SK-N-SH treated with all-trans-retinoic acid at 6 μM for 48 hours (cell line): ENCODE measurements around the gene TMEM181.
"Not testable (repeated sequence)": the region's sequence is repeated elsewhere in the genome, so short reads cannot be mapped to it uniquely, and the experiment has no call there.

ENCODE experiments used
- ATAC-seq: fragments of 200-7000 bp; cut with Tn5 transposase; 3 replicates; pipeline ENCODE4 v1.9.1; 2020; ENCODE audit warnings: mild to moderate bottlenecking, moderate library complexity
- ARNTL ChIP-seq: fragments of 450-650 bp; formaldehyde crosslinking; IDR thresholded peaks from 2 replicates; pipeline ENCODE4 v1.5.0; 2020; ENCODE audit warnings: low read depth, mild to moderate bottlenecking, moderate library complexity, borderline replicate concordance
- BACH2 ChIP-seq: fragments of 250-450 bp; sonication (Bioruptor Pico); IDR thresholded peaks from 2 replicates; pipeline ENCODE4 v1.9.0; 2021; ENCODE audit warnings: mild to moderate bottlenecking, borderline replicate concordance
- CSDC2 ChIP-seq: fragments of 250-450 bp; sonication (Bioruptor Pico); IDR thresholded peaks from 2 replicates; pipeline ENCODE4 v1.5.0; 2020; ENCODE audit warnings: mild to moderate bottlenecking, moderate library complexity
- ESRRG ChIP-seq: fragments of 250-450 bp; sonication (Bioruptor Pico); IDR thresholded peaks from 2 replicates; pipeline ENCODE4 v1.6.1; 2021; ENCODE audit warnings: mild to moderate bottlenecking
- GLIS3 ChIP-seq: fragments of 250-450 bp; sonication (Bioruptor Pico); IDR thresholded peaks from 2 replicates; pipeline ENCODE4 v1.5.0; 2020; ENCODE audit warnings: mild to moderate bottlenecking, moderate library complexity
- ISL1 ChIP-seq: fragments of 250-450 bp; sonication (Bioruptor Pico); IDR thresholded peaks from 2 replicates; pipeline ENCODE4 v2.1.2; 2022; ENCODE audit warnings: mild to moderate bottlenecking, moderate library complexity
- OSR1 ChIP-seq: fragments of 250-450 bp; sonication (Bioruptor Pico); IDR thresholded peaks from 2 replicates; pipeline ENCODE4 v1.8.0; 2022; ENCODE audit warnings: moderate library complexity, mild to moderate bottlenecking, inconsistent platforms
- PPARA ChIP-seq: fragments of 250-450 bp; sonication (Bioruptor Pico); IDR thresholded peaks from 2 replicates; pipeline ENCODE4 v1.5.0; 2020; ENCODE audit warnings: mild to moderate bottlenecking, borderline replicate concordance
- RARB ChIP-seq: fragments of 250-450 bp; sonication (Bioruptor Pico); IDR thresholded peaks from 2 replicates; pipeline ENCODE4 v1.8.0; 2021; ENCODE audit warnings: mild to moderate bottlenecking, moderate library complexity
- TCF4 ChIP-seq: fragments of 250-450 bp; sonication (Bioruptor Pico); IDR thresholded peaks from 2 replicates; pipeline ENCODE4 v1.8.0; 2021; ENCODE audit warnings: mild to moderate bottlenecking, moderate library complexity, borderline replicate concordance
- TOX ChIP-seq: fragments of 250-450 bp; sonication (Bioruptor Pico); IDR thresholded peaks from 2 replicates; pipeline ENCODE4 v1.8.0; 2021; ENCODE audit warnings: mild to moderate bottlenecking, moderate library complexity, borderline replicate concordance
- ZC3H10 ChIP-seq: fragments of 250-450 bp; sonication (Bioruptor Pico); IDR thresholded peaks from 2 replicates; pipeline ENCODE4 v1.5.1; 2021; ENCODE audit warnings: mild to moderate bottlenecking, moderate library complexity
- ZFP3 ChIP-seq: fragments of 250-450 bp; sonication (Bioruptor Pico); IDR thresholded peaks from 2 replicates; pipeline ENCODE4 v1.5.0; 2020; ENCODE audit warnings: mild to moderate bottlenecking, moderate library complexity
- ZFP30 ChIP-seq: fragments of 450-650 bp; formaldehyde crosslinking; IDR thresholded peaks from 2 replicates; pipeline ENCODE4 v1.5.0; 2022; ENCODE audit warnings: mild to moderate bottlenecking, moderate library complexity
- ZNF8 ChIP-seq: fragments of 450-650 bp; formaldehyde crosslinking; IDR thresholded peaks from 2 replicates; pipeline ENCODE4 v1.5.0; 2020; ENCODE audit warnings: mild to moderate bottlenecking, moderate library complexity
- TF ChIP-seq, protein P1 (sequence below): fragments of 250-450 bp; sonication (Bioruptor Pico); IDR thresholded peaks from 2 replicates; pipeline ENCODE4 v1.5.1; 2021; ENCODE audit warnings: mild to moderate bottlenecking, moderate library complexity
- TF ChIP-seq, protein P2 (sequence below): fragments of 250-450 bp; sonication (Bioruptor Pico); IDR thresholded peaks from 2 replicates; pipeline ENCODE4 v1.5.0; 2020; ENCODE audit warnings: mild to moderate bottlenecking, moderate library complexity
- TF ChIP-seq, protein P3 (sequence below): fragments of 250-450 bp; sonication (Bioruptor Pico); IDR thresholded peaks from 2 replicates; pipeline ENCODE4 v1.8.0; 2021; ENCODE audit warnings: low read depth, mild to moderate bottlenecking, moderate library complexity, borderline replicate concordance
- TF ChIP-seq, protein P4 (sequence below): fragments of 250-450 bp; sonication (Bioruptor Pico); IDR thresholded peaks from 2 replicates; pipeline ENCODE4 v1.8.0; 2020; ENCODE audit warnings: mild to moderate bottlenecking, moderate library complexity, borderline replicate concordance
- TF ChIP-seq, protein P5 (sequence below): fragments of 250-450 bp; sonication (Bioruptor Pico); IDR thresholded peaks from 2 replicates; pipeline ENCODE4 v1.5.1; 2020; ENCODE audit warnings: low read depth, mild to moderate bottlenecking, moderate library complexity

TMEM181 gene

DNA sequence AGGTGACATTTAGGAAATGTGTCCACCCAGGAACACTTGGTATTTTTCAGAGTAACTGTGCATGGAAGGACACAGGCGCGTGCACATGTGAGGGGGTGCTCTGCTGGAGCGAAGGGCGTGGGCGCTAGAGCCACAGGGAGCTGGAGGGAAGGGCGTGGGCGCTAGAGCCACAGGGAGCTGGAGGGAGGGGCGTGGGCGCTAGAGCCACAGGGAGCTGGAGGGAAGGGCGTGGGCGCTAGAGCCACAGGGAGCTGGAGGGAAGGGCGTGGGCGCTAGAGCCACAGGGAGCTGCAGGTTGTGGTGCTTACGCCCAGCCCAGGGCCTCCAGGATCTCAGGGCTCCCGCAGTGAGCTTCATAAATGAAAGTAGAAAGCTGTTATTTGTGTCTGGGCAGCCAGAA, 46.1 kb downstream of the TMEM181 start:
- not testable (repeated sequence) for ATAC-seq

DNA sequence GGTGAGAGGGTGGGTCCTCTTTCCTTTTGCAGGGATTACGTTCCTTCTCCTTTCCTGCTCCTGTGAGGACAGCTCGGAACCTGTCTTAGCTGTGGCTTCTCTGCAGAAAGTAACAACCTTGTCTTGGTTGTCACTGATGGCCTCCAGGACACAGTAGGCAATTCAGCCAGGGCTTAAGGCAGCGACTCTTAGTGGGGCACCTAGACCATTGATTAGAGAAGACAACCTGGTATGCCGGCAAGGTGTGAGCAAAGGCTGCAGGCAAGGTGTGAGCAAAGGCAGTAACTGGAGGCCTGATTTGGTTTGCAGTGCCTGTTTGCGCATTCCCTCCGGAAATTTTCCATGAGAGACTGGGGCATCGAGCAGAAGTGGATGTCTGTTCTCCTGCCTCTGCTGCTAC, 47.0 kb downstream of the TMEM181 start:
- ATAC-seq: no peak
- TF ChIP-seq TCF4 (CRISPR knock-in tag): no peak
- TF ChIP-seq ZC3H10 (CRISPR knock-in tag): no peak
- no peak for TF ChIP-seq ARNTL
- TF ChIP-seq ZNF8 (CRISPR knock-in tag): no peak
- TF ChIP-seq, protein P1, sequence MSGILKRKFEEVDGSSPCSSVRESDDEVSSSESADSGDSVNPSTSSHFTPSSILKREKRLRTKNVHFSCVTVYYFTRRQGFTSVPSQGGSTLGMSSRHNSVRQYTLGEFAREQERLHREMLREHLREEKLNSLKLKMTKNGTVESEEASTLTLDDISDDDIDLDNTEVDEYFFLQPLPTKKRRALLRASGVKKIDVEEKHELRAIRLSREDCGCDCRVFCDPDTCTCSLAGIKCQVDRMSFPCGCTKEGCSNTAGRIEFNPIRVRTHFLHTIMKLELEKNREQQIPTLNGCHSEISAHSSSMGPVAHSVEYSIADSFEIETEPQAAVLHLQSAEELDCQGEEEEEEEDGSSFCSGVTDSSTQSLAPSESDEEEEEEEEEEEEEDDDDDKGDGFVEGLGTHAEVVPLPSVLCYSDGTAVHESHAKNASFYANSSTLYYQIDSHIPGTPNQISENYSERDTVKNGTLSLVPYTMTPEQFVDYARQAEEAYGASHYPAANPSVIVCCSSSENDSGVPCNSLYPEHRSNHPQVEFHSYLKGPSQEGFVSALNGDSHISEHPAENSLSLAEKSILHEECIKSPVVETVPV (CRISPR knock-in tag): no peak
- TF ChIP-seq ESRRG: no peak
- TF ChIP-seq RARB (CRISPR knock-in tag): no peak
- TF ChIP-seq TOX (CRISPR knock-in tag): no peak
- no peak for TF ChIP-seq PPARA (CRISPR knock-in tag)
- no peak for TF ChIP-seq GLIS3 (CRISPR knock-in tag)

DNA sequence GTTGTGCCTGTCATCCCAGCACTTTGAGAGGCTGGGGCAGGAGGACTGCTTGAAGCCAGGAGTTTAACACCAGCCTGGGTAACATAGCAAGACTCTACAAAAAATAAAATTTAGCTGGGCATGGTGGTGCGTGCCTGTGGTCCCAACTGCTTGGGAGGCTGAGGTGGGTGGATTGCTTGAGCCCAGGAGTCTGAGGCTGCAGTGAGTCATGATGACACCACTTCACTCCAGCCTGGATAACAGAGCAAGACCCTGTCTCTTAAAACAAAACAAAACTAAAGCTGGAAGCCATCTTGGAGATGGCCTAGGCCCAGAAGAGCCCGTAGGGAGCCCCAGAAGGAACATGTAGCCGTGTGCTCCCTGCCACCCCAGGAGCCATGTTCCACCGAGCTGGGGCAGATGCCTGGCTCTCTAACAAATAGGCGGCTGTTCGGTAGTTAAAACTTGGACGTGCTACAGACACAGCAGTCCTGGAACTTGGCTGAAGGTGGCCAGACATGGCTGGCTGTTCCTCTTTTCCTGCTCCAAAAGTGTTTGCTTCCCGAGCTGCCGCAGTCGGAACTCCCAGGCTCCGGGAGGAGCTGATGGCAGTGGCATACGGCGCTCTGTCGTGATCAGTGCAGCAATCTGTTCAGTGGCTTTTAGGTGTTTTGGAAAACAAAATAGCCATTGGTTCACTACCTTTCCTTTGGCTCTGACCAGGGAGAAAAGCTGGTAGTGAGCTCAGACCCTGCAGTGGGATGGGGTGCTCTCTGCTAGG, 47.7 kb downstream of the TMEM181 start:
- no peak for ATAC-seq
- TF ChIP-seq ZC3H10 (CRISPR knock-in tag): no peak
- TF ChIP-seq, protein P2, sequence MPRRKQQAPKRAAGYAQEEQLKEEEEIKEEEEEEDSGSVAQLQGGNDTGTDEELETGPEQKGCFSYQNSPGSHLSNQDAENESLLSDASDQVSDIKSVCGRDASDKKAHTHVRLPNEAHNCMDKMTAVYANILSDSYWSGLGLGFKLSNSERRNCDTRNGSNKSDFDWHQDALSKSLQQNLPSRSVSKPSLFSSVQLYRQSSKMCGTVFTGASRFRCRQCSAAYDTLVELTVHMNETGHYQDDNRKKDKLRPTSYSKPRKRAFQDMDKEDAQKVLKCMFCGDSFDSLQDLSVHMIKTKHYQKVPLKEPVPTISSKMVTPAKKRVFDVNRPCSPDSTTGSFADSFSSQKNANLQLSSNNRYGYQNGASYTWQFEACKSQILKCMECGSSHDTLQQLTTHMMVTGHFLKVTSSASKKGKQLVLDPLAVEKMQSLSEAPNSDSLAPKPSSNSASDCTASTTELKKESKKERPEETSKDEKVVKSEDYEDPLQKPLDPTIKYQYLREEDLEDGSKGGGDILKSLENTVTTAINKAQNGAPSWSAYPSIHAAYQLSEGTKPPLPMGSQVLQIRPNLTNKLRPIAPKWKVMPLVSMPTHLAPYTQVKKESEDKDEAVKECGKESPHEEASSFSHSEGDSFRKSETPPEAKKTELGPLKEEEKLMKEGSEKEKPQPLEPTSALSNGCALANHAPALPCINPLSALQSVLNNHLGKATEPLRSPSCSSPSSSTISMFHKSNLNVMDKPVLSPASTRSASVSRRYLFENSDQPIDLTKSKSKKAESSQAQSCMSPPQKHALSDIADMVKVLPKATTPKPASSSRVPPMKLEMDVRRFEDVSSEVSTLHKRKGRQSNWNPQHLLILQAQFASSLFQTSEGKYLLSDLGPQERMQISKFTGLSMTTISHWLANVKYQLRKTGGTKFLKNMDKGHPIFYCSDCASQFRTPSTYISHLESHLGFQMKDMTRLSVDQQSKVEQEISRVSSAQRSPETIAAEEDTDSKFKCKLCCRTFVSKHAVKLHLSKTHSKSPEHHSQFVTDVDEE (CRISPR knock-in tag): no peak
- TF ChIP-seq, protein P3, sequence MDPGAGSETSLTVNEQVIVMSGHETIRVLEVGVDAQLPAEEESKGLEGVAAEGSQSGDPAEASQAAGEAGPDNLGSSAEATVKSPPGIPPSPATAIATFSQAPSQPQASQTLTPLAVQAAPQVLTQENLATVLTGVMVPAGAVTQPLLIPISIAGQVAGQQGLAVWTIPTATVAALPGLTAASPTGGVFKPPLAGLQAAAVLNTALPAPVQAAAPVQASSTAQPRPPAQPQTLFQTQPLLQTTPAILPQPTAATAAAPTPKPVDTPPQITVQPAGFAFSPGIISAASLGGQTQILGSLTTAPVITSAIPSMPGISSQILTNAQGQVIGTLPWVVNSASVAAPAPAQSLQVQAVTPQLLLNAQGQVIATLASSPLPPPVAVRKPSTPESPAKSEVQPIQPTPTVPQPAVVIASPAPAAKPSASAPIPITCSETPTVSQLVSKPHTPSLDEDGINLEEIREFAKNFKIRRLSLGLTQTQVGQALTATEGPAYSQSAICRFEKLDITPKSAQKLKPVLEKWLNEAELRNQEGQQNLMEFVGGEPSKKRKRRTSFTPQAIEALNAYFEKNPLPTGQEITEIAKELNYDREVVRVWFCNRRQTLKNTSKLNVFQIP (CRISPR knock-in tag): no peak

DNA sequence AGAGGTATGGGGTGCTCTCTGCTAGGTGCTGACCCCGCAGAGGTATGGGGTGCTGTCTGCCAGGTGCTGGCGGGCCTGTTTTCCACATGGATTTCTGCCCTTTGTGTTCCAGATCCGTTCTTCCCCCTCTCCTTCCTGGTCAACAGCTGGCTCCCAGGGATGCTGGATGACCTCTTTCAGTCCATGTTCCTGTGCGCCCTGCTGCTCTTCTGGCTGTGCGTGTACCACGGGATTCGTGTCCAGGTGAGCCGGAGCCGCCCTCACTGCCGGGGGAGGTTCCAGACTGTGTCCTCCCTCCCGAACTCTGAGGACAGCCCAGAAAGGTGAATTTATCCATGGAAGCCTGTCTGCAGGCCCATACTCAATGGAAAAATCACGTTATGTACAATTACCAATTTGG, 48.3 kb downstream of the TMEM181 start:
- TF ChIP-seq ISL1 (CRISPR knock-in tag) (no peak), OSR1 (no peak), TCF4 (CRISPR knock-in tag) (no peak), RARB (CRISPR knock-in tag) (no peak), BACH2 (no peak), ZFP30 (CRISPR knock-in tag) (no peak)
- TF ChIP-seq, protein P3 (CRISPR knock-in tag): no peak
- ATAC-seq: no peak

DNA sequence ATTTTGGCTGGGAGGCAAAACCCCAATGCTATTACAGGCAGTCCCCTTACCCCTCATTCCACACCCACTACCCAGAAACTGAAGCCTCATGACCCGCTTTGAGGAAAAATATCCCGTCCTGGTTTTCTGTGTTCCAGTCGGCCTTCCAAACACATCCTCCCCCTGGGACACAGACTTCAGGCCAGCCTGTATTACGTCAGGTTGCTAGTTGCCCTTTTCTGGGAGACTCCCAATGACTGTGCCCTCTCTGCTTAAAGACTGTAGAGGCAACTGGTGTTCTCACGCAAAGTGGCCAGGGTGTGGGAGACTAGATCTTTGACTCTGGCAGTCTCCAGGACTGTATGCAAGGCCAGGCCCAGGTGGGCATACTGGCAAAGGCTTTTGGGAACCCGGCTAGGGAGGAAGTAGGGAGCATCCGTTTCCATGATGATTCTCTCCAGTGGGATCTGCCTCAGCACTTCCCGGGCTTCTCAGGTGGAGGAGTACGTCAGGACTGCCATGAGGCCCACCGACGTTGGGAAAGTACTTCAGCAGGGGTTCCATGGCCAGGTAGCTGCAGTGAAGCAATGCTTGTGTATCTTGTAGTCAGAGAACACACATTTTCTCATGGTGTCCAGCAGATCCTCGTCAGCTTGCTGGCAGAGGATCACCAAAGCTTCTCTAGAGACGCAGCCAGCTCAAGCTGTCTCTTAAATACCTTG, 49.7 kb downstream of the TMEM181 start:
- TF ChIP-seq, protein P2 (CRISPR knock-in tag): no peak
- TF ChIP-seq CSDC2 (CRISPR knock-in tag) (no peak), GLIS3 (CRISPR knock-in tag) (no peak), ZFP3 (CRISPR knock-in tag) (no peak), PPARA (CRISPR knock-in tag) (no peak)
- TF ChIP-seq, protein P4, sequence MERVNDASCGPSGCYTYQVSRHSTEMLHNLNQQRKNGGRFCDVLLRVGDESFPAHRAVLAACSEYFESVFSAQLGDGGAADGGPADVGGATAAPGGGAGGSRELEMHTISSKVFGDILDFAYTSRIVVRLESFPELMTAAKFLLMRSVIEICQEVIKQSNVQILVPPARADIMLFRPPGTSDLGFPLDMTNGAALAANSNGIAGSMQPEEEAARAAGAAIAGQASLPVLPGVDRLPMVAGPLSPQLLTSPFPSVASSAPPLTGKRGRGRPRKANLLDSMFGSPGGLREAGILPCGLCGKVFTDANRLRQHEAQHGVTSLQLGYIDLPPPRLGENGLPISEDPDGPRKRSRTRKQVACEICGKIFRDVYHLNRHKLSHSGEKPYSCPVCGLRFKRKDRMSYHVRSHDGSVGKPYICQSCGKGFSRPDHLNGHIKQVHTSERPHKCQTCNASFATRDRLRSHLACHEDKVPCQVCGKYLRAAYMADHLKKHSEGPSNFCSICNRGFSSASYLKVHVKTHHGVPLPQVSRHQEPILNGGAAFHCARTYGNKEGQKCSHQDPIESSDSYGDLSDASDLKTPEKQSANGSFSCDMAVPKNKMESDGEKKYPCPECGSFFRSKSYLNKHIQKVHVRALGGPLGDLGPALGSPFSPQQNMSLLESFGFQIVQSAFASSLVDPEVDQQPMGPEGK (CRISPR knock-in tag): no peak
- TF ChIP-seq, protein P5, sequence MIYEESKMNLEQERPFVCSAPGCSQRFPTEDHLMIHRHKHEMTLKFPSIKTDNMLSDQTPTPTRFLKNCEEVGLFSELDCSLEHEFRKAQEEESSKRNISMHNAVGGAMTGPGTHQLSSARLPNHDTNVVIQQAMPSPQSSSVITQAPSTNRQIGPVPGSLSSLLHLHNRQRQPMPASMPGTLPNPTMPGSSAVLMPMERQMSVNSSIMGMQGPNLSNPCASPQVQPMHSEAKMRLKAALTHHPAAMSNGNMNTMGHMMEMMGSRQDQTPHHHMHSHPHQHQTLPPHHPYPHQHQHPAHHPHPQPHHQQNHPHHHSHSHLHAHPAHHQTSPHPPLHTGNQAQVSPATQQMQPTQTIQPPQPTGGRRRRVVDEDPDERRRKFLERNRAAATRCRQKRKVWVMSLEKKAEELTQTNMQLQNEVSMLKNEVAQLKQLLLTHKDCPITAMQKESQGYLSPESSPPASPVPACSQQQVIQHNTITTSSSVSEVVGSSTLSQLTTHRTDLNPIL (CRISPR knock-in tag): no peak
- ATAC-seq: no peak
